ENCODE measurements around the gene NIT1.

NIT1 gene

GRCh38 chr1:161158316-161159010, 40.6 kb downstream of the NIT1 start:
- DNase-seq, result no peak

DNA sequence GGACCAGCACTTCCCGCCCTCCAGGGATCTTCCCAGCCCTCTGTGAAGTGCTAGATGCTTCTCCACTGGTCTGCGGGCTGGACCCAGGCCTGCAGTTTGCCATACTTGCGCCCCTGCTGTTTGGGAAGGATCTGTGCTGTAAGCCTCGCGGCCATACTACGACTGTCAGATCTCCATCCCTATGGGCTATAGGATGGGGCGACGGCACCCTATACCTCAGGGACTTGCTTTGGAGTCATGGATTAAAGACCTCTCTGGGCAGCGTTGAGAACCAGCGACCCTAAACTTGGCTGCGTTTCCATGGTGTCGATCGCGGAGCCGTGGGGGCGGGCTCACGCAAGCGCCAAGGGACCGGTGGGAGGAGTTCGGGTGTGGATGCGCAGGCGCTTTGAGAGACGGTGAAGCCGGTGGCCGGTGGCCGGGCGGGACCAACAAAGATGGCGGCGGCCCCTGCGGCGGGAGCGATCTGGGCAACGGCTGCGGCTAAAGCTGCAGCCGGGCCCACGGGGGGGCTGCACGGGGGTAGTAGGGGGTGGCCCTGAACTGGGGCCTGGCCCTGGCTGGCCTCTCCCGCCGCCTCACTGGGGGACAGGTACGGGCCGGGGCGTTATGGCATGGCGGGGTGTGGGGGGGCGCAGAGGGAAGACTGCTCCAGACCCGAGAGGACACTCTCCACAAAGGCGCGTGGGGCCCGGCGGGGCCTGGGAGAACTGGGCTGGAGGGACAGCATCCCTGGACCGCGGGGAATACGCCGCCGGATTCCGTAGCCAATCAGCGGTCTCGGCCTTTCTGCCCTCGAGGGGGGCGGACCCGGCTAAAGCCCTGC, 41.4 kb downstream of the NIT1 start, which contains the start of gene USP21:
TSS of gene USP21 (plus strand) at position 414 of the 826 bp plus-strand sequence. CDS start 1,141 bp downstream, outside the sequence.
- peak; percentile 95 for DNase-seq

GRCh38 chr1:161159913-161160243, 42.0 kb downstream of the NIT1 start:
- no peak for DNase-seq

DNA sequence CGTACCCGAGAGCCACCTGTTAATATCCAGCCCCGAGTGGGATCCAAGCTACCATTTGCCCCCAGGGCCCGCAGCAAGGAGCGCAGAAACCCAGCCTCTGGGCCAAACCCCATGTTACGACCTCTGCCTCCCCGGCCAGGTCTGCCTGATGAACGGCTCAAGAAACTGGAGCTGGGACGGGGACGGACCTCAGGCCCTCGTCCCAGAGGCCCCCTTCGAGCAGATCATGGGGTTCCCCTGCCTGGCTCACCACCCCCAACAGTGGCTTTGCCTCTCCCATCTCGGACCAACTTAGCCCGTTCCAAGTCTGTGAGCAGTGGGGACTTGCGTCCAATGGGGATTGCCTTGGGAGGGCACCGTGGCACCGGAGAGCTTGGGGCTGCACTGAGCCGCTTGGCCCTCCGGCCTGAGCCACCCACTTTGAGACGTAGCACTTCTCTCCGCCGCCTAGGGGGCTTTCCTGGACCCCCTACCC, 42.8 kb downstream of the NIT1 start:
- no peak for DNase-seq

DNA sequence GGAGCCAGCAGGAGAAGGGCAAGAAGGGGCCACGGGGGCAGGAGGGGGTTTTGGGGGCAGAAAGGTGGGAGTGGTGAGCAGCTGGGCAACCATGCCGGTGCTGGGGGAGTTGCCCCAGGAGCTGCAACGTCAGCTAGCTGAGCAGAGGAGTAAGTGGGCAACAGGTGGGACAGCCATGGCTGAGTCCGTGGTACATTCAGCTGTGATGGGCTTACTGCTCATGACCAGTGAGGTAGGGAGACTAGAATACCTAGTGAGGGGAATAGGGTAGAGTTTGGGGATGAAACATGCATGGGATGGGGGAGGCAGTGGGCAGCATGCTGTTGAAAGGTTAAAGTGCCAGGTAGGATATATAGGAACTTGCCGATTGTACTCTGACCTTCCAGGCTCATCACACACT, 43.7 kb downstream of the NIT1 start:
- DNase-seq, result no peak

DNA sequence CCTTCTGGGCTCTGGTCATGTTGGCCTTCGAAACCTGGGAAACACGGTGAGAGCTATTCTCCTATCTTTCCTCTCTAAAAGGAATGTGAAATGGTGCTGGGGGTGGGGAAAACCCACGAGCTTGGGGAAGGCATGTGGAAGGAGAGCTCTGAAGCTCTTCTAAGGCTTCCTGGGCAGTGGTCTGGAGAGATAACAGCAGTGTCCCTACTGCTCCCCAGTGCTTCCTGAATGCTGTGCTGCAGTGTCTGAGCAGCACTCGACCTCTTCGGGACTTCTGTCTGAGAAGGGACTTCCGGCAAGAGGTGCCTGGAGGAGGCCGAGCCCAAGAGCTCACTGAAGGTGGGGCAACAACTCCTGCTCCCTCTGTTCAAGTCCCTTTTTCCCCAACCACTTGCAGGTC, 44.1 kb downstream of the NIT1 start:
- DNase-seq, result no peak

- no peak for DNase-seq
These were observed 44.9 kb downstream of the NIT1 start for GRCh38 chr1:161162806-161163205.

DNA sequence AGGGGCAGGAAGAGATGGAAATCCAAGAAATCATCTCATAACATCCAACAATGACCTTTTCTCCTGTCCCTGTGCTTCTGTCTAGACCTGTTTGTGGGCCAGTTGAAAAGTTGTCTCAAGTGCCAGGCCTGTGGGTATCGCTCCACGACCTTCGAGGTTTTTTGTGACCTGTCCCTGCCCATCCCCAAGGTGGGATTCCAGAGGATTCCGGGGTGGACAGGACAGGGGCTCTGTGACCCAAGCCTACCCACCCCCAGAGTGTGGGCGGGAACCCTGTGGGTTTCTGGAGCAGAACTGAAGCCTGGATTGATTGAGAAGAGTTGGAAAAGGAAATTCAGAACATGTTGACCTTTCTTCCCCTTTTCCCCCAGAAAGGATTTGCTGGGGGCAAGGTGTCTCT, 45.9 kb downstream of the NIT1 start:
- DNase-seq, result no peak

DNA sequence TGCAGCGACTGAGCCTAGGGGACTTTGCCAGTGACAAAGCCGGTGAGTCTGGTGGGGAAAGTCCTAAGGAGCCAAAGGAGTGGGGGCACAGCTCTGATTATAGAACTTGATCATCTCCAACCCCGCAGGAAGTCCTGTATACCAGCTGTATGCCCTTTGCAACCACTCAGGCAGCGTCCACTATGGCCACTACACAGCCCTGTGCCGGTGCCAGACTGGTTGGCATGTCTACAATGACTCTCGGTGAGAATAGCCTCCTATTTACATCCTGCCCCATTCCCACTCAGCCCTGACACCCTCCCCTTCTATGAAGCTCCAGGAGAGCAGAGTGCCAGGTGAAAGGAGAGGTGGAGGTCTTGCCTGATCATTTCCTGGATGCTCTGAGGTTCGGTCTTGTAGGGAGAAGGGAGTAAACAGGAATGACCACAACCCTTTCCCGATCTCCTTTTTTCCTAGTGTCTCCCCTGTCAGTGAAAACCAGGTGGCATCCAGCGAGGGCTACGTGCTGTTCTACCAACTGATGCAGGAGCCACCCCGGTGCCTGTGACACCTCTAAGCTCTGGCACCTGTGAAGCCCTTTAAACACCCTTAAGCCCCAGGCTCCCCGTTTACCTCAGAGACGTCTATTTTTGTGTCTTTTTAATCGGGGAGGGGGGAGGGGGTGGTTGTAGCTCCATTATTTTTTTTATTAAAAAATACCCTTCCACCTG, 47.2 kb downstream of the NIT1 start:
- DNase-seq, result no peak

DNA sequence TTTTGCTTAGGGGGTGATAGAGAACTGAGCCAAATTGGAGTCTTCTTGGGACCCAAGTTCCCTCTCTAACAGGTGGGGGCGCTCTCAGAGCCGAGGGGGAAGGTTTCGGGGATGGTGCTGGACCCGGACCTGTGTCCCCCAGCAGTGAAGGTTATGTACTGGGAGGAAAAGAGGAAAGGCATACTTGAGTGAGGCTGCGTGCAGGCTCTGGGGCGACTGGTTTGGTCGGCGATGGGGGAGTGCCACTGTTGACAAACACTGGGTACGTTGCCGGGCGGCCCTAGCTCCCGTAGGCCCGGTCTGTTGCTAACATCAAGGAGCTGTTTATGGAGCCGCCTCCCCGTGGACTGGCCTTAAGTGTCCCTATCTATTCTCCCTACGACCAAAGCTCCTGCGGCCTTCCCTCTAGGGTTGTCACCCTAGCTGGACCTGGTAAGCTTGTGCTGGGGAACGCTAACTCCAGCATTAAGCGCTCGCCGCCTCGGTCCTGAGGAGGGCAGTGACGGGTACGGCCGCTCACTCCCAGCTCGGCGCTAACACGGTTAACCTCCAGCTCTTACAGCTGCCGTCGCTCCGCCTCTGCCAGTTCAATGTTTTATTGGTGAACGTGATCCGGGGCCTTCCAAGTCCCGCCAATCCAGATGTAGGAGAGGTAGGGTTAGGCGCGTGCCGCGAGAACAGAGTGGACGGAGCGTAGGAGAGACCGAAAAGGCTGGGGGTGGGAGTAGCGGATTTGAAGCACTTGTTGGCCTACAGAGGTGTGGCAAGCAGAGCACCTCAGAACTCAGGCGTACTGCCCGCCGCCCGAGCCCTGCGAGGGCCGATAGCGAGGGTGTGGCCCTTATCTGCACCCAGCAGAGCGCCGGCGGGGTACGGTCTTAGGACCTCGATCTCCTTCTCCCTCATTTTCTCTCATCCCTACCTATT, 48.1 kb downstream of the NIT1 start, which contains the start of gene PPOX:
TSS of gene PPOX (plus strand) at position 685 of the 927 bp plus-strand sequence. CDS start 422 bp downstream, outside the sequence.
- DNase-seq, result peak; percentile 98

DNA sequence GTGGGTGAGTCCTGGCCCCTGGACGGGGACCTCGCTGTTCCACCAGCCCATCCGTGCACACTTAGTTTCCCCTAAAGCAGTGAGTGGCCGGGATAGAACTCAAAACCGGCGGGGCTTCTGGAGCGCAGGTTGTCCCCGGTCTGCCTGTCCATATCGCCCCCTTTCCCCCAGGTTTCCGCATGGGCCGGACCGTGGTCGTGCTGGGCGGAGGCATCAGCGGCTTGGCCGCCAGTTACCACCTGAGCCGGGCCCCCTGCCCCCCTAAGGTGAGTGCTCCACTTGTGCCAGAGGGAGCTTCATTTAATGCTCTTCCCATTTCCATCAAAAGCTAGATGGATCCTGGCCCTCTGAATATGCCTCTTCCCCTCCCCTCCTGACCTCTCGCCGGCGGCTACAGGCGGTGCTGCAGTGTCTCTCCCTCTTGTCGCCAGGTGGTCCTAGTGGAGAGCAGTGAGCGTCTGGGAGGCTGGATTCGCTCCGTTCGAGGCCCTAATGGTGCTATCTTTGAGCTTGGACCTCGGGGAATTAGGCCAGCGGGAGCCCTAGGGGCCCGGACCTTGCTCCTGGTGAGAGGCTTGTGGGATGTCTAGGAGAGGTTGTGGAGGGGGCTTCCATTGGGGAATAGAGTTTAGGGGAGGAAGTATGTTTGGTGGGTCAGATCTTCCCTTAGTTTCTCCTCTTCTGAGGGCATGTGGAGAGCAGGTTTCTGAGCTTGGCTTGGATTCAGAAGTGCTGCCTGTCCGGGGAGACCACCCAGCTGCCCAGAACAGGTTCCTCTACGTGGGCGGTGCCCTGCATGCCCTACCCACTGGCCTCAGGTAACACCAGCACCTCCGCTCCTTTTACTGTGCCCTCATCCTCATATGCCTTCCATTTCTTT, 49.0 kb downstream of the NIT1 start:
- peak; percentile 25 for DNase-seq

GRCh38 chr1:161168906-161169305, 51.0 kb downstream of the NIT1 start:
- DNase-seq, result no peak

Data from NCI-H1092 (cell line).